ENCODE results near the gene TBX19. TPM values are rescaled to one million over a fixed set of nuclear protein-coding genes. Genes with fewer than 3 reads are reported as not detected.
"Not testable (repeated sequence)": the region's sequence is repeated elsewhere in the genome, so short reads cannot be mapped to it uniquely, and the experiment has no call there.

TBX19 gene
- total and polyA plus RNA-seq, 2 experiments from 2014 or later: 1.4 to 1.7 TPM

DNA sequence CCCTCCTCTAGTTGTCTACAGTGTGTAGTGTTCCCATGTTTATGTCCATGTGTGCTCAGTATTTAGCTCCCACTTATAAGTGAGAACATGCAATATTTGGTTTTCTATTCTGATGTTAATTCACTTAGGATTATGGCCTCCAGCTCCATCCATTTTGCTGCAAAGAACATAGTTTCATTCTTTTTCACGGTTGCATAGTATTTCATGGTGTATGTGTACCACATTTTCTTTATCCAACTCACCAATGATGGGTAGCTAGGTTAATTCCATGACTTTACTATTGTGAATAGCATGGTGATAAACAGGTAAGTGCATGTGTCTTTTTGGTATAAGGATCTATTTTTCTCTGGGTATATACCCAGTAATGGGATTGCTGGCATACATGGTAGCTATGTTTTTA, 67.0 kb downstream of the TBX19 start:
- Histone ChIP-seq H3K4me1 (ENCODE audit: low read depth) (peaks cover 6% of the 10 kb centered on the region), H3K27ac (no peak overlapping the region), H3K9me3 (ENCODE audit: low read depth) (no peaks in the 10 kb centered on the region), H3K27me3 (no peaks in the 10 kb centered on the region), H3K36me3 (no peaks in the 10 kb centered on the region), H3K4me3 (no peak overlapping the region)
- DNase-seq (ENCODE audit: low read depth in 1 of 2, low spot score in 1 of 2): no peak
- TF ChIP-seq CTCF (IDR thresholded peaks at IDR 0.05; ENCODE audit: low read depth, low read length): no peak

DNA sequence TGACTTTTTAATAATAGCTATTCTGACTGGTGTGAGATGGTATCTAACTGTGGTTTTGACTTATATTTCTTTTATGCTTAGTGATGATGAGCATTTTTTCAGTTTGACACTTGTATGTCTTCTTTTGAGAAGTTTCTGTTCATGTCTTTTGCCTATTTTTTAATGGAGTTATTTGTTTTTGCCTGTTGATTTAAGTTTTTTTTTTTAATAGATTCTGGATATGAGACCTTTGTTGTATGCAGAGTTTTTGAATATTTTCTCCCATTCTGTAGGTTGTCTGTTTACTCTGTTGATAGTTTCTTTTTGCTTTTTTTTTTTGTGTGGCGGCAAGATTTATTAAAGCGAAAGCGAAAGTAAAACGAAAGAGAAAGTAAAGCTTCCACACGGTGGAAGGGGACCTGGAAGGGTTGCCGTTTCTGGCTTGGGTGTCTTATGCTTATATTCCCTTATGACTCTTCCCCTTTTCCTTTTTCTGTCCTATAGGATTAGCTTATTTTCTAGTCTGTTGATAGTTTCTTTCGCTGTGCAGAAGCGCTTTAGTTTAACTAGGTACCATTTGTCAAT, 67.6 kb downstream of the TBX19 start:
- TF ChIP-seq CTCF (IDR thresholded peaks at IDR 0.05; ENCODE audit: low read depth, low read length): no peak
- no peak overlapping the region for H3K27ac ChIP-seq
- no peaks in the 10 kb centered on the region for H3K27me3 ChIP-seq
- no peaks in the 10 kb centered on the region for H3K9me3 ChIP-seq (ENCODE audit: low read depth)
- no peak for DNase-seq (ENCODE audit: low read depth in 1 of 2, low spot score in 1 of 2)
- no peaks in the 10 kb centered on the region for H3K36me3 ChIP-seq
- H3K4me1 ChIP-seq (ENCODE audit: low read depth): peaks cover 1% of the 10 kb centered on the region
- H3K4me3 ChIP-seq: no peak overlapping the region

- not testable (repeated sequence) for H3K9me3 ChIP-seq (ENCODE audit: low read depth); H3K36me3 ChIP-seq; H3K27ac ChIP-seq; H3K27me3 ChIP-seq; DNase-seq (ENCODE audit: low read depth in 1 of 2, low spot score in 1 of 2); H3K4me3 ChIP-seq; H3K4me1 ChIP-seq (ENCODE audit: low read depth)
Observed at GRCh38 chr1:168354335-168355269, 73.9 kb downstream of the TBX19 start.

- Histone ChIP-seq H3K27me3 (no peaks in the 10 kb centered on the region), H3K27ac (peak overlapping the region; percentile 86), H3K9me3 (ENCODE audit: low read depth) (no peaks in the 10 kb centered on the region), H3K4me3 (no peak overlapping the region), H3K4me1 (ENCODE audit: low read depth) (peaks cover 46% of the 10 kb centered on the region), H3K36me3 (no peaks in the 10 kb centered on the region)
- TF ChIP-seq CTCF (IDR thresholded peaks at IDR 0.05; ENCODE audit: low read depth, low read length): no peak
- DNase-seq (ENCODE audit: low read depth in 1 of 2, low spot score in 1 of 2): peak in 1 of 2 donors; percentile 66
Observed at GRCh38 chr1:168360151-168361021, 79.7 kb downstream of the TBX19 start.

- Histone ChIP-seq H3K27me3 (no peaks in the 10 kb centered on the region), H3K4me1 (ENCODE audit: low read depth) (peaks cover 55% of the 10 kb centered on the region), H3K4me3 (no peak overlapping the region), H3K9me3 (ENCODE audit: low read depth) (no peaks in the 10 kb centered on the region), H3K36me3 (no peaks in the 10 kb centered on the region), H3K27ac (peak overlapping the region; percentile 86)
- DNase-seq (ENCODE audit: low read depth in 1 of 2, low spot score in 1 of 2): no peak
- TF ChIP-seq CTCF (IDR thresholded peaks at IDR 0.05; ENCODE audit: low read depth, low read length): no peak
Observed at GRCh38 chr1:168361252-168361651, 80.6 kb downstream of the TBX19 start.
